ENCODE results near the gene HNRNPR. TPM values are rescaled to one million over a fixed set of nuclear protein-coding genes. Genes with fewer than 3 reads are reported as not detected.

HNRNPR gene
- total RNA-seq, 1 donor from 2014 or later = 113 TPM

DNA sequence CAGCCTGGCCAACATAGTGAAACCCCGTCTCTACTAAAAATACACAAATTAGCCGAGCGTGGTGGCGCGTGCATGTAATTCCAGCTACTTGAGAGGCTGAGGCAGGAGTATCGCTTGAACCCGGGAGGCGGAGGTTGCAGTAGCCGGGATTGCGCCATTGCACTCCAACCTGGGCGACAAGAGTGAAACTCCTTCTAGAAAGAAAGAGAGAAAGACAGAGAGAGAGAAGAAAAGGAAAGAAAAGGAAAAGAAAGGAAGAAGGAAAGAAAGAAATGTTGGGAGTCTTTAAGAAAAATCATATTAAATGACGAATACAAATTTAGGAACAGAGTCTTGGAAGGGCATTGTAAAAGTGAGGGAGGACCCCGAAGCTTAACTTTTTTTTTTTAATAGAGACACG lies 1.8 kb upstream of the HNRNPR start:
- Histone ChIP-seq H3K27me3 (ENCODE audit: insufficient read depth, low read length) (no peaks in the 10 kb centered on the region), H3K9ac (ENCODE audit: low read length) (no peak overlapping the region), H3K36me3 (ENCODE audit: insufficient read depth, low read length) (no peaks in the 10 kb centered on the region), H3K79me2 (ENCODE audit: insufficient read depth, low read length) (peaks cover 29% of the 10 kb centered on the region), H3K4me3 (ENCODE audit: insufficient read depth, low read depth, low read length) (no peak overlapping the region), H3K9me3 (ENCODE audit: insufficient read depth, low read depth, low read length) (no peaks in the 10 kb centered on the region), H3K4me2 (ENCODE audit: low read length) (no peak overlapping the region), H4K20me1 (ENCODE audit: insufficient read depth, low read length) (peaks cover 22% of the 10 kb centered on the region), H2AFZ (ENCODE audit: low read depth, low read length) (no peak overlapping the region), H3K27ac (ENCODE audit: low read depth, low read length) (no peak overlapping the region), H3K4me1 (ENCODE audit: insufficient read depth, low read length) (peaks cover 12% of the 10 kb centered on the region)
- H3K4me1 Mint-ChIP-seq (ENCODE audit: low read depth, unreplicated experiment) = peaks cover 5% of the 10 kb centered on the region
- FAIRE-seq = no peak
- no peak for DNase-seq (ENCODE audit: low read depth)
- no peak for TF ChIP-seq EZH2 (IDR thresholded peaks at IDR 0.05; ENCODE audit: insufficient read depth, low read length)
- TF ChIP-seq, protein P1, sequence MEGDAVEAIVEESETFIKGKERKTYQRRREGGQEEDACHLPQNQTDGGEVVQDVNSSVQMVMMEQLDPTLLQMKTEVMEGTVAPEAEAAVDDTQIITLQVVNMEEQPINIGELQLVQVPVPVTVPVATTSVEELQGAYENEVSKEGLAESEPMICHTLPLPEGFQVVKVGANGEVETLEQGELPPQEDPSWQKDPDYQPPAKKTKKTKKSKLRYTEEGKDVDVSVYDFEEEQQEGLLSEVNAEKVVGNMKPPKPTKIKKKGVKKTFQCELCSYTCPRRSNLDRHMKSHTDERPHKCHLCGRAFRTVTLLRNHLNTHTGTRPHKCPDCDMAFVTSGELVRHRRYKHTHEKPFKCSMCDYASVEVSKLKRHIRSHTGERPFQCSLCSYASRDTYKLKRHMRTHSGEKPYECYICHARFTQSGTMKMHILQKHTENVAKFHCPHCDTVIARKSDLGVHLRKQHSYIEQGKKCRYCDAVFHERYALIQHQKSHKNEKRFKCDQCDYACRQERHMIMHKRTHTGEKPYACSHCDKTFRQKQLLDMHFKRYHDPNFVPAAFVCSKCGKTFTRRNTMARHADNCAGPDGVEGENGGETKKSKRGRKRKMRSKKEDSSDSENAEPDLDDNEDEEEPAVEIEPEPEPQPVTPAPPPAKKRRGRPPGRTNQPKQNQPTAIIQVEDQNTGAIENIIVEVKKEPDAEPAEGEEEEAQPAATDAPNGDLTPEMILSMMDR (IDR thresholded peaks at IDR 0.05; ENCODE audit: insufficient read depth, low read depth, low read length) = no peak
- H3K9me3 Mint-ChIP-seq (ENCODE audit: unreplicated experiment) = no peaks in the 10 kb centered on the region
- peaks cover 2% of the 10 kb centered on the region for H3K27me3 Mint-ChIP-seq (ENCODE audit: low read depth, unreplicated experiment)
- H3K36me3 Mint-ChIP-seq (ENCODE audit: low read depth, unreplicated experiment) = peaks cover 2% of the 10 kb centered on the region
- H3K27ac Mint-ChIP-seq (ENCODE audit: unreplicated experiment) = peak overlapping the region; percentile 89
- no peak overlapping the region for H3K4me3 Mint-ChIP-seq (ENCODE audit: unreplicated experiment)

DNA sequence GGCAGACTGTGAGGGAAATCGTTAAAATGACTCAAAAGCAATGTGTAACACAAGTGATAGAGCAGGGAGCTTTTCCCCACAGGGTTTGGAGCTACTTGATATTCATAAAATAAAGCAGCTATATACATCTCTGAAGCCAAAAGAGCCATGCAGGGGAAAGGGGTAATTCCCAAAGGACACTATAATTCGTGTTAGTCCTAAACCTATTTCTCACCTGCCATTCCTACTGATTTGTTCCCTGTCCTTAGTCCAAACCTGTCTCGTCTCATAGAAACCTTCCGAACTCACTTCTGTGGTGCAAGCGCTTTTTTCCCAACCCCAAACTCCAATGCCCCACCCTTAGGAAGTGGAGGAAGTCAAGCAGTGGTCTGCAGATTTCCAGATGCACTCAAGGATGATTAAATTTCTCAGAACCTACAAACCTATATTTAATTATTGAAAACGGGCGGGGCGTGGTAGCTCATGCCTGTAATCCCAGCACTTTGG lies 946 bp upstream of the HNRNPR start:
- no peaks in the 10 kb centered on the region for H3K27me3 ChIP-seq (ENCODE audit: insufficient read depth, low read length)
- H3K36me3 ChIP-seq (ENCODE audit: insufficient read depth, low read length) = no peaks in the 10 kb centered on the region
- H3K4me3 Mint-ChIP-seq (ENCODE audit: unreplicated experiment) = peak overlapping the region; percentile 91
- TF ChIP-seq, protein P1 (IDR thresholded peaks at IDR 0.05; ENCODE audit: insufficient read depth, low read depth, low read length) = no peak
- TF ChIP-seq EZH2 (IDR thresholded peaks at IDR 0.05; ENCODE audit: insufficient read depth, low read length) = no peak
- H3K4me1 Mint-ChIP-seq (ENCODE audit: low read depth, unreplicated experiment) = peaks cover 12% of the 10 kb centered on the region
- H3K4me1 ChIP-seq (ENCODE audit: insufficient read depth, low read length) = peaks cover 20% of the 10 kb centered on the region
- H3K27ac ChIP-seq (ENCODE audit: low read depth, low read length) = peak overlapping the region; percentile 95
- peaks cover 38% of the 10 kb centered on the region for H3K79me2 ChIP-seq (ENCODE audit: insufficient read depth, low read length)
- peak overlapping the region; percentile 82 for H2AFZ ChIP-seq (ENCODE audit: low read depth, low read length)
- peaks cover 2% of the 10 kb centered on the region for H3K36me3 Mint-ChIP-seq (ENCODE audit: low read depth, unreplicated experiment)
- peaks cover 31% of the 10 kb centered on the region for H4K20me1 ChIP-seq (ENCODE audit: insufficient read depth, low read length)
- H3K9me3 ChIP-seq (ENCODE audit: insufficient read depth, low read depth, low read length) = no peaks in the 10 kb centered on the region
- no peaks in the 10 kb centered on the region for H3K9me3 Mint-ChIP-seq (ENCODE audit: unreplicated experiment)
- peak overlapping the region; percentile 93 for H3K4me2 ChIP-seq (ENCODE audit: low read length)
- H3K9ac ChIP-seq (ENCODE audit: low read length) = peak overlapping the region; percentile 92
- H3K27ac Mint-ChIP-seq (ENCODE audit: unreplicated experiment) = peak overlapping the region; percentile 98
- peak overlapping the region; percentile 72 for H3K4me3 ChIP-seq (ENCODE audit: insufficient read depth, low read depth, low read length)
- no peak for FAIRE-seq
- no peak for DNase-seq (ENCODE audit: low read depth)
- H3K27me3 Mint-ChIP-seq (ENCODE audit: low read depth, unreplicated experiment) = no peaks in the 10 kb centered on the region
